Osteoblast (primary cell): Measurements from ENCODE around the gene DLGAP1. TPM values are rescaled to one million over a fixed set of nuclear protein-coding genes. Genes with fewer than 3 reads are reported as not detected.

Source experiments
- DNase-seq: peaks from one replicate; pipeline ENCODE4 v3.0.0; 2011; ENCODE audit warnings: low spot score, mixed read lengths; ENCODE audit not compliant: insufficient read length; ENCODE audit errors: missing footprints
- H2AFZ ChIP-seq: 2 replicates; pipeline ENCODE4 v1.6.0; 2011; ENCODE audit warnings: mild to moderate bottlenecking, low read length
- H3K27ac ChIP-seq: 2 replicates; pipeline ENCODE4 v1.5.1; 2011; ENCODE audit warnings: mild to moderate bottlenecking, low read depth, low read length, moderate library complexity
- H3K27me3 ChIP-seq: 2 replicates; pipeline ENCODE4 v1.6.0; 2012; ENCODE audit warnings: mild to moderate bottlenecking, control low read depth, inconsistent platforms, low read length, moderate library complexity; ENCODE audit not compliant: insufficient read depth
- H3K36me3 ChIP-seq: 2 replicates; pipeline ENCODE4 v1.5.1; 2011; ENCODE audit warnings: mild to moderate bottlenecking, low read length, control low read depth, moderate library complexity; ENCODE audit not compliant: insufficient read depth
- H3K4me1 ChIP-seq: 2 replicates; pipeline ENCODE4 v1.5.1; 2011; ENCODE audit warnings: mild to moderate bottlenecking, low read length, control low read depth, moderate library complexity; ENCODE audit not compliant: insufficient read depth
- H3K4me2 ChIP-seq: 2 replicates; pipeline ENCODE4 v1.6.0; 2011; ENCODE audit warnings: mild to moderate bottlenecking, low read length; ENCODE audit not compliant: insufficient read depth
- H3K4me3 ChIP-seq: fragments of 200-600 bp; sonication (generic); 3 replicates; pipeline ENCODE4 v1.5.1; 2012; ENCODE audit warnings: mild to moderate bottlenecking, low read length, inconsistent platforms; ENCODE audit not compliant: insufficient read depth
- H3K79me2 ChIP-seq: 2 replicates; pipeline ENCODE4 v1.6.0; 2012; ENCODE audit warnings: mild to moderate bottlenecking, low read length, control low read depth, inconsistent platforms; ENCODE audit not compliant: insufficient read depth
- H3K9me3 ChIP-seq: 2 replicates; pipeline ENCODE4 v1.5.1; 2011; ENCODE audit warnings: low read depth, low read length, control low read depth
- H4K20me1 ChIP-seq: 2 replicates; pipeline ENCODE4 v1.6.0; 2012; ENCODE audit warnings: mild to moderate bottlenecking, low read length, control low read depth; ENCODE audit not compliant: insufficient read depth
- CTCF ChIP-seq: IDR thresholded peaks from 2 replicates; pipeline ENCODE4 v1.5.1; 2011; ENCODE audit warnings: mild to moderate bottlenecking, low read depth, low read length, moderate library complexity; ENCODE audit errors: extremely low read depth
- total RNA-seq: library from RNA; depleted of rRNA; stranded (reverse); fragments of >200 nt; gene quantifications from 2 replicates; pipeline ENCODE4 v1.2.3, GENCODE V29; 2012

DLGAP1 gene
- total RNA-seq, 1 donor: not detected

- no peak for DNase-seq
- Histone ChIP-seq H3K27me3 (no peaks in the 10 kb centered on the region), H3K4me3 (no peak overlapping the region)
These were observed 858.3 kb downstream of the DLGAP1 start for GRCh38 chr18:3596637-3597384.

GRCh38 chr18:3596324-3596636, 858.8 kb downstream of the DLGAP1 start:
- no peaks in the 10 kb centered on the region for H3K27me3 ChIP-seq
- no peaks in the 10 kb centered on the region for H3K36me3 ChIP-seq
- H3K27ac ChIP-seq: peak overlapping the region; percentile 95
- no peak overlapping the region for H2AFZ ChIP-seq
- H3K4me3 ChIP-seq: no peak overlapping the region
- H3K4me2 ChIP-seq: peak overlapping the region; percentile 38
- H4K20me1 ChIP-seq: no peaks in the 10 kb centered on the region
- no peak for DNase-seq
- H3K4me1 ChIP-seq: peaks cover 41% of the 10 kb centered on the region
- H3K79me2 ChIP-seq: peaks cover 31% of the 10 kb centered on the region
- H3K9me3 ChIP-seq: no peaks in the 10 kb centered on the region
- no peak for TF ChIP-seq CTCF

More at GRCh38 chr18:3596637-3597384, 858.3 kb downstream of the DLGAP1 start:
- Histone ChIP-seq H3K4me1 (peaks cover 41% of the 10 kb centered on the region), H3K36me3 (no peaks in the 10 kb centered on the region), H3K79me2 (peaks cover 31% of the 10 kb centered on the region), H3K4me2 (peak overlapping the region; percentile 38), H2AFZ (peak overlapping the region; percentile 32), H3K9me3 (no peaks in the 10 kb centered on the region), H4K20me1 (no peaks in the 10 kb centered on the region), H3K27ac (peak overlapping the region; percentile 95)
- no peak for TF ChIP-seq CTCF

GRCh38 chr18:3595369-3596273, 859.5 kb downstream of the DLGAP1 start:
- Histone ChIP-seq H3K27me3 (no peaks in the 10 kb centered on the region), H3K79me2 (peaks cover 31% of the 10 kb centered on the region), H4K20me1 (no peaks in the 10 kb centered on the region), H3K9me3 (no peaks in the 10 kb centered on the region), H3K4me3 (peak overlapping the region; percentile 73), H3K4me1 (peaks cover 41% of the 10 kb centered on the region), H3K4me2 (peak overlapping the region; percentile 82), H3K27ac (peak overlapping the region; percentile 95), H2AFZ (no peak overlapping the region), H3K36me3 (no peaks in the 10 kb centered on the region)
- no peak for TF ChIP-seq CTCF
- peak; percentile 82 for DNase-seq
